Thyroid gland (tissue), 4 donors: ENCODE measurements around the gene DENND2C.

ENCODE experiments used
- POLR2A ChIP-seq, 2 donors: fragments of 450-650 bp; IDR thresholded peaks; one replicate each; pipeline ENCODE4 v1.6.1; 2017; ENCODE audit warnings: antibody characterized with exemption in 2 of 2, mild to moderate bottlenecking in 2 of 2, moderate library complexity in 1 of 2
- TF ChIP-seq, protein P1 (sequence below), 6 experiments: fragments of 200-600 bp in 3 of 6; fragments of 450-650 bp in 3 of 6; sonication (generic) in 3 of 6; IDR thresholded peaks; one replicate each; pipeline ENCODE4 v1.5.1; 2016 to 2019; ENCODE audit warnings: antibody characterized with exemption in 6 of 6, mild to moderate bottlenecking in 2 of 6, inconsistent platforms in 1 of 6, moderate library complexity in 1 of 6

DNA sequence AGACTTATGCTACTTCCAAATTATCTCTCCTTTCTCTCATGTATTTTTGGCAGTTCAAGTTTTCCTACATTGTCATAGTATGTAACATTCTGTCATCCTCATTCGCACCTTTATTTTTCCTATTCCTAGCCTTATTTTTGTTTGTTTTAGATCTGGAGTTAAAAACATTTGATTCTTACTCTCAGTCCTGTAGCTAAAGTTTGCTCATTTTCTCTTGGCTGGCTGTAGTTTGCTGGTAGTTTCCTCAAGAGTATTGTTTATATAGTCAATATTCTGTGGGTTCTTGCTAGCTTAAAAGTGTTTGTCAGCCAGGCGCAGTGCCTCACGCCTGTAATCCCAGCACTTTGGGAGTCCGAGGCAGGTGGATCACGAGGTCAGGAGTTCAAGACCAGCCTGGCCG, 129.0 kb downstream of the DENND2C start:
- TF ChIP-seq, protein P1, sequence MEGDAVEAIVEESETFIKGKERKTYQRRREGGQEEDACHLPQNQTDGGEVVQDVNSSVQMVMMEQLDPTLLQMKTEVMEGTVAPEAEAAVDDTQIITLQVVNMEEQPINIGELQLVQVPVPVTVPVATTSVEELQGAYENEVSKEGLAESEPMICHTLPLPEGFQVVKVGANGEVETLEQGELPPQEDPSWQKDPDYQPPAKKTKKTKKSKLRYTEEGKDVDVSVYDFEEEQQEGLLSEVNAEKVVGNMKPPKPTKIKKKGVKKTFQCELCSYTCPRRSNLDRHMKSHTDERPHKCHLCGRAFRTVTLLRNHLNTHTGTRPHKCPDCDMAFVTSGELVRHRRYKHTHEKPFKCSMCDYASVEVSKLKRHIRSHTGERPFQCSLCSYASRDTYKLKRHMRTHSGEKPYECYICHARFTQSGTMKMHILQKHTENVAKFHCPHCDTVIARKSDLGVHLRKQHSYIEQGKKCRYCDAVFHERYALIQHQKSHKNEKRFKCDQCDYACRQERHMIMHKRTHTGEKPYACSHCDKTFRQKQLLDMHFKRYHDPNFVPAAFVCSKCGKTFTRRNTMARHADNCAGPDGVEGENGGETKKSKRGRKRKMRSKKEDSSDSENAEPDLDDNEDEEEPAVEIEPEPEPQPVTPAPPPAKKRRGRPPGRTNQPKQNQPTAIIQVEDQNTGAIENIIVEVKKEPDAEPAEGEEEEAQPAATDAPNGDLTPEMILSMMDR (IDR thresholded peaks at IDR 0.05) = no peak
- TF ChIP-seq POLR2A (IDR thresholded peaks at IDR 0.05) = no peak
